CD4-positive, alpha-beta T cell treated with Interleukin-17A for 4 hours (primary cell): ENCODE data around the gene SLC8A1.

ENCODE experiments used
- DNase-seq: peaks from one replicate; pipeline ENCODE4 v3.0.0-alpha.2; 2020; ENCODE audit warnings: mixed read lengths

SLC8A1 gene

DNA sequence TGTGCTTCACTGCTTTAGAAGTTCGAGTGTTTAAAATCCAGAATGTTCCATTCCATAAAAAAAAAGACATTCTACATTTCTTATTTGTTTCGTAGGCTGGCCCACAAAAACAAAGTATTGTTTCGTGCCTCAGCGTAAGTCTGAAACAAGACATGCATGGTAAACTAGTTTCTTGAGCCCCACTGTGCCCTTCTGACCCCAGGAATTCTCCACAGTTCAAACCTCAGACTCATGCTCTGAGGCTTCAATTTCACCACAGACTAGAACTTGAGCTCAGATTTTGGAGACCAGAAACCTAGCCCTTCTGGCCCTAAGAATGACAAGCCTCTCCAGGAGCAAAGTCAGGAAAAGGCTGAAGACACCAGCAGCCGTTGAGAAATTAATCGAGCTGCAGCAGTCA is 151.5 kb downstream of the SLC8A1 start:
- no peak for DNase-seq

DNA sequence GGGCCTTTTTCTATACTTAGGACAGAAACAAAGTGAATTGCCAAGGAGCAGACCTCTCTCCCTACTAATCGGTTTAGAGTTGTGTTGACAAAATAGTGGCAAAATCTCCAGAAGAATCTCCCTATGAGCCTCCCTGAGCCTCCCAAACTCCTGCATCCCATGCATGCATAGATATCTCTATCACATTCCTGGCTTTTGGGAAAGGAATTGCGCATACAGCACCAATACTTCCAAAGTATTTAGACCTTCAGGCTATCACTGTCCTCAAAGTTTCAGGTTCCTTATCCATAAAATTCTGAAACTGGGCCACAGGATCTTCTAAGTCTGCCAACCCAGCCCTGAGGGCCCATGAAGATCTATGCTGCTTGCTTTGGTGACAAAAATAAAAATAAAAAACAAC is 152.1 kb downstream of the SLC8A1 start:
- DNase-seq: no peak

DNA sequence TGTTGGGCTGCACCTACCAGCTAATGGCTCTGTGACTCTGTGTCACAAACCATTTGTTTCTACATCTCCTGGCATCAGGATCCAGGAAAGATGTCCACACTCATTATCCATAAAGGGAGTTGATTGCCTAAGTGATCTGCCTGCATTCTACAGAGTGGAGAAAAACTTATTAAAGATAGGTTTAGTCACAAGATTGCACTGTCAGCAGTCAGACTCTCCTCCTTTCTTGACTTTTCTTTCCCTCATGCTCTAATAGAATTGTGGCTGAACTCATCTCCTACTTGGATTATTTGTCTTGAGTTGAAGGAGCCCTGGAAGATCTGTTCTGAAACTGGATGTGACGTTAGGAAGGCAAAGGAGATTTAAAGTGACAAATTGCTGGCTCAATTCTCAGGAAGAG is 152.7 kb downstream of the SLC8A1 start:
- no peak for DNase-seq

DNA sequence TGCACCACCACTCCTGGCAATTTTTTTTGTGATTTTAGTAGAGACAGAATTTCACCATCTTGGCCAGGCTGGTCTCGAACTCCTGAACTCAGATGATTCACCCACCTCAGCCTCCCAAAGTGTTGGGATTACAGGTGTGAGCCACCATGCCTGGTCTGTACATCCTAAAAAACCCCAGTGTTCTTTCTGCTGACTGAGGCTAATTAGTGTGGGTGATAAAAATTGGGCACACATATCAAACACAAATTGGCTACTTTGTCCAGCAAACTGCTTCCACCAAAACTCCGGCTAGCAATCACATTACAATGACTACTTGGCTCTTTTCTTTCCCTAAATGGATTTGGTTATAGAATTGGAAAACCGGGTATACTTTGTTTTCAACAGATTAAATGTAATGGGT is 153.9 kb downstream of the SLC8A1 start:
- DNase-seq: no peak

DNA sequence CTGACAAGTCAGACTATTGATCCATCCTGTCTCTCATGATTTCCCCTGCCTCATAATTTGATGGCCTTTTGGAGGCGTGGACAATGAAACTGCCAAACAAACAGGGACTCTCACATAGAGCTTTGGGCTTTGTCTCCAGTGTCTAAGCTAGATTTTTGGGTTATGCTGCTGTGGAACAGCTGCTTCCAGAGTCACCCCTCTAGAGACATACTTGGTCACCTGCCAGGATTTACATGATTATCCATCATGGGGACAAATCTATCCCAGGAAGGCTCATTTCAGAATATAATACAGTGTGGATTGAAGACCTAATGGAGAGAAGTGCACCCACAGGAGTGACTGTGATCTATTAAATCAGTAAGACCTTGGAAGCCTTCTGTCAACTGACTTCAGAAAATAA is 159.6 kb downstream of the SLC8A1 start:
- DNase-seq: no peak

DNA sequence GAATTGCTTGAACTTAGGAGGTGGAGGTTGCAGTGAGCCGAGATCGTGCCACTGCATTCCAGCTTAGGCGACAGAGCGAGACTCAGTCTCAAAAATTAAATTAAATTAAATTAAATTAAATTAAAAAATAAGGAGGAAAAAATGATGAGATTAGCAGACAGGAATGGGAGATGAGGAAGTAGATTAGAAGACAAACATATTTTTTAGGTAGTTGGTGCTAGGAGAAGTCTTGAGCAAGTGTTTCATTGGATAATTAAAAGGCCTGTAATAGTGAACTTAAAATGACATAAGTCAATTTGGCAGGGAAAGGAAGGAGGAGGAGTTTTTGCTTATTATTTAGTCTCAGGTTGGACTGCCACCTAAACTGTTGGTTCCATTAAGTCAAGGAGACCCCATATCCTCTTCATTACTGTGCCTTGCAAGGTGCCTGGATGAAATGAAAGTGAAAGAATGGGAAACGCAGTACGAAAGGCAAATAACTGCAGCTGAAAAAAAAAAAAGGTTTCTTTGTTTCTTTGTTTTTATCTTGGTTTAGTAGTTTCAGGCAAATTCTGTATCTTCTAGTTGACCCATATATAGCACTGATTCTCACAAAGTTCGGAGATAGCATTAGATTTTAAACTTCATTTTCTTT is 162.0 kb downstream of the SLC8A1 start:
- no peak for DNase-seq

DNA sequence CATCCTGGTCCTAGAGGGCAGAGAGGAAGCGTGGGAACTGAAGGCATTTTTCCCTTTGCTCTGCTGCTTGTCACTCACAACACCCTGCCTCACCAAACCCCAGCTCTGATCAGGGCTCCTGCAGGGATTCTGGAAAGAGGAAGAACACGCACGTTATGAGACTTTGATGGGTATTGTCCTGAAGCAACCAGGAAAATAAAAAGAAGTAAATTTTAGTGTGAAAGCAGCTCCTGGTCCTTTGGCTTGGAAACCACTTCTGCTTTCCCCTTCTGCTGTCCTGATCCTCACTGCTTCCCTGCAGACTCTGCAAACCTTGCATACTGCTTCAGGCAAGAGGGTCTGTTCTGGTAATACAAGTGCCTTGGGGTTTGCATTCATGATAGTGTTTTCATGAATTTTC is 164.1 kb downstream of the SLC8A1 start:
- no peak for DNase-seq

DNA sequence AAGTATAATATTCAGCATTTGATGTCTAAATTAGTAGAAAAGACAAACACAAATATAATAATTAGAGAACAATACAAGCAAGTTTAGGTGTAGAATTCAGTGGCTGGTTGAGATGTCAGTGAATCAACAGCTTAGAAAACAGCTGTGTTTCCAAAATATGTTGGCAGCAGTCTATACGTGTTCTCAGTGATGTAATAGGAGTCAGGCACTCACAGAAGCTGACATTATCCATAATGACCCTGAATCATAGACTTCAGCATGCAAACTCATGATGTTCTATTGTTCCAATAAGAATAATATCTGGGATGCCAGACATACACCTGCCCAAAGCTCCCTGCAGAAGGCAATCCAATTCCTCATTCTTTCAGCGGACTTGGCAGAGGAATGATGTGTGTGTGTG is 164.7 kb downstream of the SLC8A1 start:
- no peak for DNase-seq

DNA sequence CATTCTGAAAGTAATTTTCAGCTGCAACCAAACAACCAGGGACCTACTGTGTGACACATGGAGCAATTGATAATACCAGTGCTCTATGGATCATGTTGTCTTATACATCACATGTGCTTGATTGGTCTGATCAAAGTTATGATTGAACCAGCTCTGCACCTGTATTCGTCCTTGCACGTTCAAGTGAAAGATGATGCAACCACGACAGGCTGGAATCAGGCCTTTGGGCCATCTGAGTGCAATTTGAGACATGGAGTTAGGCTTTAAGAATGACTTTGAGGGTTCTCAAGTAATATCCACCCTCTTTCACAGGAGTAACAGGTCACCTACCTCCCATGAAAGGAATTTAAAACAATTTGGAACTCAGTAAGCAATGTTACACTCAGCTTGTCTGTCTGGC is 165.2 kb downstream of the SLC8A1 start:
- no peak for DNase-seq

DNA sequence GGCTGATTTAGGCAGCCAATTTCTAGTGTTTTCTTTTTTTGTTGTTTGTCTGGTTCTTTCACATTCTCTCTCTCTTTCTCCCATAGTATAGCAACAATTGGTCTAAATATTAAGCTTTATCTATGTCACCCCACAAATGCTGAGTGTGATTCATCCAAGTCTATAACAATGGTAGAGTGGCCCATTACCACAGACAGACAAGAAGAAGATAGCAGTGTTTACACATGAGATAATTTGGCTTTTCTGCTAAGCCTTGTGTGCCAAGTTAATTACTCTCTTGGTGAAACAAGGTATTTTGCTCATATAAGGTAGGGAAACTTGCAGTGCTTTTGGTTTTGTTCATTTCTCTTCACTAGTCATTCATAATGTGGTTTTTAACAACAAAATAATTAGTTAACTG is 166.5 kb downstream of the SLC8A1 start:
- no peak for DNase-seq

DNA sequence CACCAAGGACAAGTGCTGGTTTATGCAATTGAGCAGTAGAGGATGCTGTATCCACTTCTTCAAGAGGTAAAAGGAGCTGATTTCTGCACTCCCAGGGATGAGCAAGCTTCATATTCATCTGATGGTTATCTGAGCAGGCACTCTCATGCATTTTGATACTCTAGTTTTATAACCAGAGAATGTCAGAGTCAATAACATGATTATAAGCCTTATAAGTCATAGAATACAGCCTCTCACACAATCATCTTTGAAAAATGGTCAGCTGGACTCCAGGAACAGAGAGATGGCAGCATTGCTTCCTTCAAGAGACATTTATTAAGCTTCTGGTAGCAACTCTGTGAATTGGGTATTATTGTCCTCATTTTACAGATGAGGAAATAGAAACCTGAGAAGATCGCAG is 167.1 kb downstream of the SLC8A1 start:
- no peak for DNase-seq

DNA sequence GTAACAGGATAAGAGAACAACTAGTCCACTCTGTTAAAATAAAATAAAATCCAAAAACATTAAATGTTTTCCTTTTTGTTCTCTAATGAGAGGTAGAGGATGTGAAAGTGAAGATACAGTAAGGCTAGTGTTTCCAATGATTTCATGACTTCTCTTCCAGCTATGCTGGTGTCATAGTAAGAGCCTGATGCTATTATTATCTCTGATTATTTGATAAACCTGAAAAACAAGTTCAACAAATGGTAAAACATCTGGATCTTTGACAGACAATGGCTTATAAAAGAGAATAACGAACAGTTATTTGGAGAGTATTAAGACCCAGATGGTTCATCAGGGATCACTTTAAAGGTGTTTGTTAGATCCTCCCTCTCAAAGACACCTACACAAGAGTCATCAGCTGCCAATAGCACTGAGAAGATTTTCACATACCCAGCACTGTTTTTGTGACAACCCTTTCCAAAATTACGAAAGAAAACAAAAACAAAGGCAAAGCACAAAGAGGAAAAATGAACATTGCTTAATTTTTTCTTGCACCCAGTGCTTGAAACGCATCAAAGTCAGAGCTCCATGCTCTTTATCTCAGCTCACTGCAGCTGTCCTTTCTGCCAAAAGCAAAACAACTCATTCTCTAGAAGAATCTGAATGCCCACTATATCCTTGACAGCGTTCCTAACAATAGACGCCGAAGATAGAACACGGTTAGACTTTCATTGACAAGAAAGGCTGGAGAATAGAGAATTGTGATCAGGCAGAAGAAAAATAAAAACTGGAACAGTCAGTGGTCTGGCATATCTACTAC is 168.6 kb downstream of the SLC8A1 start:
- DNase-seq: no peak

DNA sequence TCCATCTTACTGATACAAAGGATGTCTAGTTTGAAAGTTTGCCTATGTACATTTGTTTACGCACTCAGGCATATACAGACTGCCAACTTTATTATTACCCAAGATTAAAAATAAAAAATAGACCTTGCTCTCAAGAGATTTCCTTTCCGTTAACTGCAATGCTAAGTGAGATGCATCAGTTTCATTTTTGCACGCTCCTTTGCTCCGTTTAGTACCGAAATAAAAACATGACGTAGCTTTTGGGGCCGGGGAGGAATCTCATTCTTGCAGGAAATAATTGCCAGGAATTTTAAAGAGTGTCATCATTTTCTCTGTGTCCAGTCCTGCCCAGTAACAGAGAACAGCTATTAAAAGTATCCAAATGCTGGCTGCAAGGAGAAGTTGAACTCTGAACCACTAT is 169.5 kb downstream of the SLC8A1 start:
- DNase-seq: no peak

DNA sequence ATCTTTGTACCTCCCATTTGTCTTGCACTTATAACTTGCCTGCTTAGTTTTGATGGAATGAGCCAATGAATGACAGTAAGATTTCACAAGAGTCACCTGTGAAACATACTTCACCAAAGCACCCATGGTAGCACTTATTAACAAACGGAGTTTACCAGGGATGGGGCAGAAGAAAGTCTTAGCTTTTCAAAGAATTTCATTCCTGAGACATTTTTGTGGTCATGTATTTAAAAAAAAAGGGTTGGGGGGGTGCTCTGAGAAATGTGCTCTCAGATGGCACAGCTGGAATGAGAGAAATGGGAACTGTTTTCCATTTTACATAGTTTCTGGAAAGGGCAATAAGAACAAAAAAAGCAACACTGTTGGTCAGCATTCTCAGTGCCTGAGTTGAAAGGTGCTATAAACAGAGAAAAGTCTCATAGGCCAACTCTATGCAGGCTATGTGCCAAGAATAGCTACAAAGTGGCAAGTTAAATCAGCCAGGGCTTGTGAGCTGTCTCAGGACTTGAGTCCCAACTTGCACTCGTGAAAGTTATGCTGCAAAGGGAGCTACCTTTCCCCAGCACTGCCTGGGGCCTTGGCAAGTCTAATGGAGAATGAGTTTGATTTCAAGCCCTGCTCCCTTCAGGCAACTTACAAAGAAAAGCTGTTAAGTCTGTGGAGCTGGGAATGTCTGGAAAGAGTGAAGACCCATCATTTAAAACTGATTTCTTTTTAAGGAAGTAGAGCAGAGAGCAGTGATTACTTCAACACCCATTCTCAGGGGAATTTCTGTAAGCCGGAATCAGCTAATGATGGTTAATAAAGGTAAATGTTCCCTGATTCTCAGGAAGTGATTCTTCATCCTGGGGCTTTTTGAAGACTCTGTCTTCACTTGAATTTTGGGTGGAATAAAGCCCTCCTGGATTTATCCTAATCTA is 170.6 kb downstream of the SLC8A1 start:
- no peak for DNase-seq

DNA sequence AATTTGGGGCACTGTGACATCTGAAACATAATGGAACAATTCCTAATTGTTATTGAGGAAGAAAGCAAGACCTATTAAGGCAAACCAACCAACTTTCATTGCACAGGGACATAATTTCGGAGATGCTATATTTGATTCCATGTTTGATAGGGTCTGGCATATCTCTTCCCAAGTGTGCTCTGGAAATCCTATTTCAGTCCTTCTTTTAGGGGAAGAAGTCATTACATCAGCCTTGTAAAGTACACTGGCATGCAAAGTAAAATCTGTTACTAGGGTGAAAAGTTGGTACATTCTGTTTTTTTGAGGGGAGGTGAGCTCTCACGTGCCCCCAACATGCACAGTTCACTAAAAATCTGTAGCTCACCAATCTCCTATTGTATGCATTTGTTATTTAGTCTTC is 172.4 kb downstream of the SLC8A1 start:
- no peak for DNase-seq

DNA sequence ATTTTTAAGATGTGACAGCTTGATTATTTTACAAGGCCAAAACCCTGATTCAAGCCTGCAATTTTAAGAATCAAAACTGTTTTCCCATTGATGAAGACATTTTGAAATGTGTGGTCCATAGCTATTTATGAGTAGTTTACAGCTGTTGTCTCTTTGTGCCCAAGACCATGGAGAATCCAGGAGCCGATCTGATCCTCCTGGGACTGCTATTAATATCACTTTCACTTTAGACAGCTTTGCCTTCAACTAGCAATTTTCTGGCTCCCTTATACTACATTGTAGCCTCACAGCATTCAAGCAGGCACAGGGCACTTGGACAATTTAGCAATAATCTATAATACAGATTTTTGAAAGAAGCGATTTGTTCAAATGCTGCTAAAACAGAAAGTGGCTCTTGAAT is 172.9 kb downstream of the SLC8A1 start:
- no peak for DNase-seq

DNA sequence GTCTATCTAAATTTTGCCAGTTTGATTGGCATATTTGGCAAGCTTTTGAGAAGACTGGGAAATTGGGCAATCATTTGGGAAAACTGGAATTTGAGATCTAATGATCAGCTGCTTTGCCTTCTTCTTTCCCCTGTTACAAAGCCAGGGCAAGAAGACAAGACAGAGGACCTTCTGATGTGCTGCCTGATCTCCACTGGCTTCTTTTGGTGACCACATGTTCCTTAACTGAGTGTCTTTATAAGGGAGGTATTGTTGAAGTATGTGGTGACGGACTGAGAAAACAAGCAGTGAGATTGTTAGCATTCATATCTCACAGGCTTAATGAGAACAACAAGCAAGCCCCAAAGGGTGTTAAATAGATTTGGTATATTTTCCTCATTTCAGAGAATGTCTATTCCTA is 175.8 kb downstream of the SLC8A1 start:
- DNase-seq: no peak

DNA sequence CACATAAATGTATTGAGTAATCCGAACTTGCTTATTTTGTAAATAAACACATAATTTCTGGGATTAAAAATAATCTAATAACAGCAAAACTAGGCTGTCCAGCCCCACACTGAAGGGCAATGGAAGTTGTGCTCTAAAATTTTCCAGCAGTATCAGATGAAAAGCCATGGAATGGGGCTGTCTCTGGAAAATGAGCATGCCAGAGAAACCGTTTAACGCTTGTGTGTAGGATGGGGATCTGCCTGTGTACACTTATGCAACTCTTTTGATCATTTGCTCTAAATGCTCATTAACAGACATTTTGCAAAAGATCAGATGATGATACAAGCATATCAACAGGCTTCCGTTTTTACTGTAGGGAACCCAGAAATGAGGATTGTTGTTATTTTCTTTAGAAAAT is 177.6 kb downstream of the SLC8A1 start:
- no peak for DNase-seq

DNA sequence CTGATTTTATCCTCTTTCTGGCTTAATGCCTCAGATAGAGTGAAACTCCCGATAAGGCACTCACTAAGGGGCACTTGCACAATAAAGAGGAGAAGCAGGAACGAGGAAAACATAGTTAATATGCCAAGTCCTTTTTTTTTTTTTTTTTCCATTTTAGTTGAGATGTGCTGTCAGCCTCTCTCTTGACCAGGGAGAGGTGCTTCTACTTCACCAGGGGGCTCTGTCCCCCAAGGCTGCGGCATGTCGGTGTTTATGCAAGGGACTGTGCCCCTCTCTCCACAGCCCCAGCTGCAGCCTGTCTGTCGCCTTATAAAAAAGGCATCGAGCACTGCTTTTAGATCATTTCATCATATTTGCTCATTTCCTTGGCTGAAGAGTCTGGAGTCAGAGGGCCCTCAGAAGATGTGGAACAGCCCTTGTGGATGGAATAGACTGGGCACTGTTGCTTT is 178.1 kb downstream of the SLC8A1 start:
- no peak for DNase-seq

DNA sequence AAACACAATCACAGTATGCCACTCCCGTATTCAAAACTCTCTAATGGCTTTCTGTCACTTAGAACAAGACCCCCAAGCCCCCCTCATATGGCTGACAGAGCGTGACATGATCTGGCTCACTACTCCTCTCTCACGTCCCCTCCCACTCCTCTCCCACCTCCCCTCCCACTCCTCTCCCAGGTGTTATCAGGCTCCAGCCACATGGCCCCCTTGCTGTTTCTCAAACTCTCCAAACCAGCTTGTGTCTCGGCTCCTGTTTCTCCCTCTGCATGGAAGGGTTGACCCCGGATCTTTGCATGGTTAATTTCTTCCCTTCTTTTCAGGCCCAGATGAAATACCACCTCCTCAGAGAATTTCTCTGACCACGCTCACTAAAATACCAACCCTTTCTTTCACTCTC is 180.8 kb downstream of the SLC8A1 start:
- no peak for DNase-seq

DNA sequence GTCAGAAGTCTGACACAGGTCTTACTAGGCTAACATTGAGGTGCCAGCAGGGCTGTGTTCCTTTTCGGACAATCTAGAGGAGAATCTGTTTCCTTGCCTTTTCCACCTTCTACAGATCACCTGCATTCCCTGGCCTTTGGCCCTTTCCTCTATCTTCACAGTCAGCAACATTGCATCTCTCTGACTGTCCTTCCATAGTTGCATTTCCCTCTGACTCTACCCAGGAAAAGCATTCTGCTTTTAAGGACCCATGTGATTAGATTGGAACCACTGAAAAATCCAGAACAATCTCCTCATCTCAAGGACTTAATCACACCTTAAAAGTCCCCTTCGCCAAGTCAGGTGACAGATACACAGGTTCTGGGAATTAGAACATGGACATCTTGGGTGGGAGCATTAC is 181.5 kb downstream of the SLC8A1 start:
- no peak for DNase-seq

DNA sequence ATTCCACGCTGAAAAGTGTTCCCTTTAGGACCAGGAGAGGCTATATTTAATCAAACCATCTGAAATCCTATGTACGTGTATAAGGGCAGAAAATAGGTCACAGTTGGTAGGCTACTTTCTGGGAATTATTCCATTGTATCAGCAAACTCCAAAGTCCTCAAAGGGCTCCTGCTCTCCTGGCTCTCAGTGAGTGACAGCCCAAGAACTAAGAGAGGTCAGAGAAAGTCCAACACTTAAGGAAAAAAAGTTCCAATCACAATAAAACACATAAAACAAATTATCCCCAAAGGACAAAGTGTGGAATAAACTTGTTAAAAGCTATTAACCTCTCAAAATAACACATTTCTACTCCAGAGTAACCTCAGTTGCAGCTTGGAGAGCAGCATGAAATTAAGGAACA is 183.3 kb downstream of the SLC8A1 start:
- no peak for DNase-seq

DNA sequence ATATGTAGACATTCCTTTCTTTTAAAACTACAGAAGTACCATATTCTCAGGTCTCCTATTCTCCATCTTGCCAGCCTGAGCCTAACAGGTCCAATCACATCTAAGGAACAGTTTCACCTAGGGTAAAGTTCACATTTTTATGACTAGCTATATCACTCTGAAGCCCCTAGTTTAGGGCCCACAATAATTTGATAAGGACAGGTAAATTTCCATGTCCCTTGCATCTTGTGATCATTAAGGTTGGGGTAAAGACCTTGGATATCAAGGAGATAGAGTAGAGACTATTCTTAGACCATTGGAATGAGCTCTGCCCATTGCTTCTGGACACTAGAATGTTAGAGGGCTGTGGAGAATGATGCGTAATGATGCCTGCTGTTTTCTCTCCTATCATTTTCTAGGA is 185.7 kb downstream of the SLC8A1 start:
- no peak for DNase-seq

DNA sequence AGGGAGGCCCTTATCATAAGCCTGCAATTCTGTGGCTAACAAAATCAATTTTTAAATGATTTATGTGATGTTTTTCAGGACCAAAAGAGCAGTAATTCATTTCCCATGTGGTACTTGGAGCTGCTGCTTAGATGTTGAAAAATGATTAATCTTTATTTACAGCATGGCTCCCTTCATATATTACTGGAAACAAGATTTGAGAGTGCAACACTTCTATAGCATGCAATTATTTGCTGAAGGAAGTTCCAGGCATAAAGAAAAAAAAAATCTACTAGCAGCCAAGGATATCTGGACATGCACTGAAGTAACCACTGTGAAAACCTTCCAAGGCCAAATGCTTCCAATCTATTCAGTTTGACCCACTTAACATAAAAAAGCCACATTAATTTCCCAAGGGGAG is 186.3 kb downstream of the SLC8A1 start:
- no peak for DNase-seq
